ENCODE measurements around the gene PC.

- no peak for TF ChIP-seq CTCF (IDR thresholded peaks at IDR 0.05)
- TF ChIP-seq POLR2A (IDR thresholded peaks at IDR 0.05) = no peak
These were observed 35.6 kb downstream of the PC start for GRCh38 chr11:66922551-66922950.

All from body of pancreas (tissue), 4 donors.